IMR-90 (cell line): Measurements from ENCODE around the gene CCT5. TPM values are rescaled to one million over a fixed set of nuclear protein-coding genes. Genes with fewer than 3 reads are reported as not detected.

Experiments used
- ATAC-seq: fragments of 200-7000 bp; cut with Tn5 transposase; 2 replicates; pipeline ENCODE4 v1.9.1; 2020; ENCODE audit warnings: low read depth, mild to moderate bottlenecking, moderate library complexity
- BruUV-seq: library from RNA; stranded (reverse); fragments of 400-500 nt; replicated peaks from 2 replicates; lab custom pipeline; 2021; lab: Mats Ljungman, UMichigan
- CTCF ChIA-PET: fragments of 300-600 bp; formaldehyde crosslinking; extraction: SDS; loops from one replicate; lab custom pipeline; 2021; ENCODE audit warnings: antibody characterized with exemption; lab: Yijun Ruan, JAX
- POLR2A ChIA-PET: fragments of 300-600 bp; sonication (Branson Sonifier 250); formaldehyde crosslinking; loops from one replicate; lab custom pipeline; 2022; ENCODE audit warnings: antibody characterized with exemption; ENCODE audit not compliant: unreplicated experiment; lab: Charles Lee
- DNase-seq: peaks from one replicate; pipeline ENCODE4 v3.0.0; 2013
- H2AFZ ChIP-seq: replicated peaks from 2 replicates; pipeline ENCODE3; 2013; ENCODE audit warnings: low read length, mild to moderate bottlenecking; ENCODE audit not compliant: poor library complexity
- H2AK5ac ChIP-seq: 2 replicates; pipeline ENCODE4 v1.6.1; 2013; ENCODE audit warnings: low read depth, low read length, inconsistent platforms
- H2AK9ac ChIP-seq: replicated peaks from 2 replicates; pipeline ENCODE3; 2013; ENCODE audit warnings: mild to moderate bottlenecking, low read depth, low read length, moderate library complexity; ENCODE audit not compliant: poor library complexity
- H2BK120ac ChIP-seq: 2 replicates; pipeline ENCODE4 v1.6.1; 2013; ENCODE audit warnings: low read depth, low read length, inconsistent platforms
- H2BK15ac ChIP-seq: 3 replicates; pipeline ENCODE4 v1.6.1; 2013; ENCODE audit warnings: low read depth, low read length, inconsistent platforms
- H2BK20ac ChIP-seq: 2 replicates; pipeline ENCODE4 v1.6.1; 2013; ENCODE audit warnings: low read depth, mild to moderate bottlenecking, inconsistent platforms, low read length, moderate library complexity
- H2BK5ac ChIP-seq: 2 replicates; pipeline ENCODE4 v1.6.1; 2013; ENCODE audit warnings: mild to moderate bottlenecking, low read depth, low read length, inconsistent platforms; ENCODE audit not compliant: poor library complexity, severe bottlenecking
- H3K14ac ChIP-seq: replicated peaks from 2 replicates; pipeline ENCODE4 v1.6.1; 2013; ENCODE audit warnings: low read depth, low read length, inconsistent platforms
- H3K18ac ChIP-seq: 2 replicates; pipeline ENCODE4 v1.6.1; 2013; ENCODE audit warnings: low read depth, low read length, control low read depth
- H3K23ac ChIP-seq: 2 replicates; pipeline ENCODE4 v1.6.1; 2013; ENCODE audit warnings: low read depth, low read length, inconsistent platforms
- H3K27ac ChIP-seq: 2 replicates; pipeline ENCODE4 v1.5.1; 2013; ENCODE audit warnings: mild to moderate bottlenecking, control low read depth, low read length; ENCODE audit not compliant: insufficient read depth
- H3K27me3 ChIP-seq: 2 replicates; pipeline ENCODE4 v1.6.1; 2013; ENCODE audit warnings: low read length; ENCODE audit not compliant: control insufficient read depth, insufficient read depth
- H3K36me3 ChIP-seq: 2 replicates; pipeline ENCODE4 v1.6.1; 2013; ENCODE audit warnings: low read length, mixed read lengths; ENCODE audit not compliant: control insufficient read depth, insufficient read depth
- H3K4ac ChIP-seq: 2 replicates; pipeline ENCODE4 v1.6.1; 2013; ENCODE audit warnings: low read depth, low read length, inconsistent platforms
- H3K4me1 ChIP-seq: 2 replicates; pipeline ENCODE4 v1.6.1; 2013; ENCODE audit warnings: low read length, mixed read lengths; ENCODE audit not compliant: control insufficient read depth, insufficient read depth
- H3K4me2 ChIP-seq: 2 replicates; pipeline ENCODE4 v1.6.1; 2013; ENCODE audit warnings: low read depth, mild to moderate bottlenecking, control low read depth, low read length, moderate library complexity
- H3K4me3 ChIP-seq: 2 replicates; pipeline ENCODE4 v1.5.1; 2013; ENCODE audit warnings: low read depth, mild to moderate bottlenecking, control low read depth, low read length, moderate library complexity; ENCODE audit not compliant: insufficient read depth
- H3K56ac ChIP-seq: 2 replicates; pipeline ENCODE4 v1.6.1; 2013; ENCODE audit warnings: low read length, inconsistent platforms; ENCODE audit not compliant: insufficient read depth; ENCODE audit errors: extremely low read depth
- H3K79me1 ChIP-seq, 2 experiments: 2 replicates each; pipeline ENCODE4 v1.6.1; 2013; ENCODE audit warnings: low read length in 2 of 2, inconsistent platforms in 1 of 2, low read depth in 1 of 2
- H3K9ac ChIP-seq: 2 replicates; pipeline ENCODE4 v1.6.1; 2013; ENCODE audit warnings: low read depth, low read length, control low read depth
- H3K9me1 ChIP-seq: 2 replicates; pipeline ENCODE4 v1.6.1; 2013; ENCODE audit warnings: low read length, inconsistent platforms; ENCODE audit not compliant: insufficient read depth
- H3K9me3 ChIP-seq: 2 replicates; pipeline ENCODE4 v1.6.1; 2013; ENCODE audit warnings: low read length; ENCODE audit not compliant: control insufficient read depth, insufficient read depth
- H4K20me1 ChIP-seq: 2 replicates; pipeline ENCODE4 v1.6.1; 2013; ENCODE audit warnings: low read length, inconsistent platforms; ENCODE audit not compliant: insufficient read depth
- H4K5ac ChIP-seq: 2 replicates; pipeline ENCODE4 v1.6.1; 2013; ENCODE audit warnings: mild to moderate bottlenecking, low read depth, low read length, control low read depth
- H4K8ac ChIP-seq, 2 experiments: 2 replicates each; pipeline ENCODE4 v1.6.1; 2013; ENCODE audit warnings: low read depth in 2 of 2, low read length in 2 of 2, control low read depth in 1 of 2, inconsistent platforms in 1 of 2
- H4K91ac ChIP-seq: 2 replicates; pipeline ENCODE4 v1.6.1; 2013; ENCODE audit warnings: low read depth, low read length, inconsistent platforms; ENCODE audit not compliant: insufficient read depth
- BHLHE40 ChIP-seq: fragments of 150-350 bp; IDR thresholded peaks from 2 replicates; pipeline ENCODE4 v1.6.1; 2016; ENCODE audit warnings: mild to moderate bottlenecking, low read depth, low read length
- CEBPB ChIP-seq: IDR thresholded peaks from 2 replicates; pipeline ENCODE4 v1.6.1; 2012; ENCODE audit warnings: low read depth, low read length, improper control_type of control experiment
- CHD1 ChIP-seq: IDR thresholded peaks from 2 replicates; pipeline ENCODE4 v1.6.1; 2012; ENCODE audit warnings: low read depth, low read length, improper control_type of control experiment
- FOS ChIP-seq: fragments of 150-350 bp; IDR thresholded peaks from 2 replicates; pipeline ENCODE4 v1.6.1; 2016; ENCODE audit warnings: low read depth, low read length
- MAFK ChIP-seq: IDR thresholded peaks from 2 replicates; pipeline ENCODE4 v1.6.1; 2012; ENCODE audit warnings: low read depth, low read length, improper control_type of control experiment
- MAZ ChIP-seq: IDR thresholded peaks from 2 replicates; pipeline ENCODE4 v1.6.1; 2012; ENCODE audit warnings: low read depth, mild to moderate bottlenecking, low read length, improper control_type of control experiment, moderate library complexity, borderline replicate concordance
- MXI1 ChIP-seq: IDR thresholded peaks from 2 replicates; pipeline ENCODE4 v1.6.1; 2012; ENCODE audit warnings: low read depth, mild to moderate bottlenecking, low read length, moderate library complexity, borderline replicate concordance
- NFE2L2 ChIP-seq: fragments of 150-350 bp; IDR thresholded peaks from 2 replicates; pipeline ENCODE4 v1.6.1; 2016; ENCODE audit warnings: low read depth, mild to moderate bottlenecking, low read length
- POLR2A ChIP-seq: IDR thresholded peaks from 2 replicates; pipeline ENCODE4 v1.6.1; 2012; ENCODE audit warnings: mild to moderate bottlenecking, low read depth, low read length
- RAD21 ChIP-seq: IDR thresholded peaks from 2 replicates; pipeline ENCODE4 v1.6.1; 2012; ENCODE audit warnings: low read length, improper control_type of control experiment
- RCOR1 ChIP-seq: IDR thresholded peaks from 2 replicates; pipeline ENCODE4 v1.6.1; 2012; ENCODE audit warnings: mild to moderate bottlenecking, low read length, improper control_type of control experiment; ENCODE audit not compliant: insufficient replicate concordance
- RFX5 ChIP-seq: IDR thresholded peaks from 2 replicates; pipeline ENCODE4 v1.8.0; 2012; ENCODE audit warnings: low read depth, mild to moderate bottlenecking, low read length, moderate library complexity
- SMC3 ChIP-seq: fragments of 150-350 bp; IDR thresholded peaks from 2 replicates; pipeline ENCODE4 v1.6.1; 2016; ENCODE audit warnings: low read depth, mild to moderate bottlenecking, antibody characterized with exemption, low read length, moderate library complexity
- WGBS, 2 experiments: methylation state at CpG; one replicate each; pipeline versions ENCODE4 v1.1.5 to v1.1.7; 2013; ENCODE audit warnings: missing lambda C conversion rate in 2 of 2; ENCODE audit not compliant: insufficient read length in 1 of 2; ENCODE audit errors: extremely low coverage in 2 of 2; 5-methylcytosine and 5-hydroxymethylcytosine counted together
- dilution Hi-C: fragments of 300-500 bp; cut with HindIII; formaldehyde crosslinking; loops from one replicate; pipeline ENCODE4 v1.14.3; 2018; ENCODE audit warnings: low sequenced_read_pairs; ENCODE audit not compliant: unreplicated experiment
- in situ Hi-C: fragments of 300-500 bp; cut with MboI; formaldehyde crosslinking; loops from 3 replicates; pipeline ENCODE4 v1.14.3; 2019; ENCODE audit warnings: low sequenced_read_pairs, inconsistent platforms, mixed read lengths
- intact Hi-C: fragments of 100-400 bp; cut with micrococcal nuclease; formaldehyde crosslinking; loops from 2 replicates; pipeline ENCODE4 v1.10.0; 2022
- polyA plus RNA-seq, 3 experiments: library from polyadenylated mRNA; depleted of rRNA; stranded (reverse); fragments of >200 nt; gene quantifications; 2 replicates each; pipeline ENCODE4 v1.2.3, GENCODE V29; 2012; ENCODE audit warnings: low replicate concordance in 1 of 3
- total RNA-seq: library from RNA; depleted of rRNA; stranded (reverse); fragments of >200 nt; gene quantifications from 2 replicates; pipeline ENCODE4 v1.2.3, GENCODE V29; 2012
- TF ChIP-seq, protein P1 (sequence below): conservative IDR thresholded peaks from 2 replicates; pipeline ENCODE4 v1.5.1; 2012; ENCODE audit warnings: mild to moderate bottlenecking, low read depth, low read length, improper control_type of control experiment
- TF ChIP-seq, protein P2 (sequence below): fragments of 150-350 bp; IDR thresholded peaks from 2 replicates; pipeline ENCODE4 v1.6.1; 2017; ENCODE audit warnings: mild to moderate bottlenecking, antibody characterized with exemption, low read length, low read depth
- TF ChIP-seq, protein P3 (sequence below): fragments of 150-350 bp; IDR thresholded peaks from 2 replicates; pipeline ENCODE4 v1.6.1; 2016; ENCODE audit warnings: low read depth, mild to moderate bottlenecking, low read length, moderate library complexity, borderline replicate concordance

Gene CCT5
- total and polyA plus RNA-seq, 2 of the 4 experiments (the other 2 are of a cell fraction), result 358 to 481 TPM

DNA sequence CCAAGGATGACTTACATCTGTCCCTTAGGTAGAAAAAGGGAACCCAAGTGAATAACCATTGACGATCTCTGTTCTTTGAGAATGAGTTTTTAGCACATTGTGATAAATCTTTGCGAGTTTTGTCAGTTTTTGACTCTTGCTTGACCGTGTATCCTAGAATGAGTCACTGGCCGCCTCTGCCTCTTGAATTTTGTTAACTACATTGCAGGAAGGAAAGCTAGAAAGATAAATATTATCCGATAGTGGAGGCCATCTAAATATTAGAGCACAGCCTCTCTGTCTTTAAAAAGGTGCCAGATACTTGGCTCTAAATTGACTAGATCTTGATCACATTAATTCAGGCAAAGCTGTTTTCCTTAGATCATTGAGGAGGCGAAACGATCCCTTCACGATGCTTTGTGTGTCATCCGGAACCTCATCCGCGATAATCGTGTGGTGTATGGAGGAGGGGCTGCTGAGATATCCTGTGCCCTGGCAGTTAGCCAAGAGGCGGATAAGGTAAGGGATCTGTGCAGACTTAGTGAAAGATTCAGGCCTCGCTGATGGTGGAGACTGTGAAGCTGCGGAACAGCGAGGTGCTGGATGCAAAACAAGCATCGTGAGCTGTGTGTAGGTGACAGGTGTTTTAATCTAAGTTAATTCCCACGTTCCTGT is 12.2 kb downstream of the CCT5 start:
- no peak overlapping the region for H3K4ac ChIP-seq
- no peak overlapping the region for H3K4me3 ChIP-seq
- H3K56ac ChIP-seq, result no peak overlapping the region
- peaks cover 27% of the 10 kb centered on the region for H3K9me1 ChIP-seq
- ChIA-PET CTCF (no interaction called here), POLR2A (no interaction called here)
- dilution Hi-C loops, result no loop called here
- BruUV-seq, result no TSS peak
- no peaks in the 10 kb centered on the region for H3K27me3 ChIP-seq
- H2BK5ac ChIP-seq, result no peak overlapping the region
- no peak overlapping the region for H3K27ac ChIP-seq
- no peak overlapping the region for H2AK9ac ChIP-seq
- in situ Hi-C loops, result no loop called here
- peaks cover 54% of the 10 kb centered on the region for H3K36me3 ChIP-seq
- no peak overlapping the region for H3K9ac ChIP-seq
- no peak overlapping the region for H4K8ac ChIP-seq
- no peak overlapping the region for H2BK15ac ChIP-seq
- no peak overlapping the region for H3K18ac ChIP-seq
- no peak overlapping the region for H3K23ac ChIP-seq
- intact Hi-C loops, result no loop called here
- peaks cover 31 to 46% of the 10 kb centered on the region in 2 experiments for H3K79me1 ChIP-seq
- H2BK120ac ChIP-seq, result no peak overlapping the region
- peaks cover 35% of the 10 kb centered on the region for H4K20me1 ChIP-seq
- no peak overlapping the region for H2AK5ac ChIP-seq
- no peak for TF ChIP-seq RAD21
- TF ChIP-seq FOS, result no peak
- no peak for TF ChIP-seq CHD1
- no peak for TF ChIP-seq NFE2L2
- TF ChIP-seq, protein P1, sequence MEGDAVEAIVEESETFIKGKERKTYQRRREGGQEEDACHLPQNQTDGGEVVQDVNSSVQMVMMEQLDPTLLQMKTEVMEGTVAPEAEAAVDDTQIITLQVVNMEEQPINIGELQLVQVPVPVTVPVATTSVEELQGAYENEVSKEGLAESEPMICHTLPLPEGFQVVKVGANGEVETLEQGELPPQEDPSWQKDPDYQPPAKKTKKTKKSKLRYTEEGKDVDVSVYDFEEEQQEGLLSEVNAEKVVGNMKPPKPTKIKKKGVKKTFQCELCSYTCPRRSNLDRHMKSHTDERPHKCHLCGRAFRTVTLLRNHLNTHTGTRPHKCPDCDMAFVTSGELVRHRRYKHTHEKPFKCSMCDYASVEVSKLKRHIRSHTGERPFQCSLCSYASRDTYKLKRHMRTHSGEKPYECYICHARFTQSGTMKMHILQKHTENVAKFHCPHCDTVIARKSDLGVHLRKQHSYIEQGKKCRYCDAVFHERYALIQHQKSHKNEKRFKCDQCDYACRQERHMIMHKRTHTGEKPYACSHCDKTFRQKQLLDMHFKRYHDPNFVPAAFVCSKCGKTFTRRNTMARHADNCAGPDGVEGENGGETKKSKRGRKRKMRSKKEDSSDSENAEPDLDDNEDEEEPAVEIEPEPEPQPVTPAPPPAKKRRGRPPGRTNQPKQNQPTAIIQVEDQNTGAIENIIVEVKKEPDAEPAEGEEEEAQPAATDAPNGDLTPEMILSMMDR, result no peak
- TF ChIP-seq, protein P2, sequence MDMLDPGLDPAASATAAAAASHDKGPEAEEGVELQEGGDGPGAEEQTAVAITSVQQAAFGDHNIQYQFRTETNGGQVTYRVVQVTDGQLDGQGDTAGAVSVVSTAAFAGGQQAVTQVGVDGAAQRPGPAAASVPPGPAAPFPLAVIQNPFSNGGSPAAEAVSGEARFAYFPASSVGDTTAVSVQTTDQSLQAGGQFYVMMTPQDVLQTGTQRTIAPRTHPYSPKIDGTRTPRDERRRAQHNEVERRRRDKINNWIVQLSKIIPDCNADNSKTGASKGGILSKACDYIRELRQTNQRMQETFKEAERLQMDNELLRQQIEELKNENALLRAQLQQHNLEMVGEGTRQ, result no peak
- TF ChIP-seq RCOR1, result no peak
- no peak for TF ChIP-seq MAFK
- TF ChIP-seq POLR2A, result no peak
- TF ChIP-seq, protein P3, sequence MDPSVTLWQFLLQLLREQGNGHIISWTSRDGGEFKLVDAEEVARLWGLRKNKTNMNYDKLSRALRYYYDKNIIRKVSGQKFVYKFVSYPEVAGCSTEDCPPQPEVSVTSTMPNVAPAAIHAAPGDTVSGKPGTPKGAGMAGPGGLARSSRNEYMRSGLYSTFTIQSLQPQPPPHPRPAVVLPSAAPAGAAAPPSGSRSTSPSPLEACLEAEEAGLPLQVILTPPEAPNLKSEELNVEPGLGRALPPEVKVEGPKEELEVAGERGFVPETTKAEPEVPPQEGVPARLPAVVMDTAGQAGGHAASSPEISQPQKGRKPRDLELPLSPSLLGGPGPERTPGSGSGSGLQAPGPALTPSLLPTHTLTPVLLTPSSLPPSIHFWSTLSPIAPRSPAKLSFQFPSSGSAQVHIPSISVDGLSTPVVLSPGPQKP, result no peak
- TF ChIP-seq SMC3, result no peak
- no peak for TF ChIP-seq BHLHE40
- TF ChIP-seq MXI1, result no peak
- TF ChIP-seq MAZ, result no peak
- no peak for TF ChIP-seq CEBPB
- no peak for TF ChIP-seq RFX5
- H3K4me2 ChIP-seq, result no peak overlapping the region
- H3K4me1 ChIP-seq, result peaks cover 4% of the 10 kb centered on the region; the same call in 1 of the 2 replicates
- WGBS, 2 experiments, result 100% methylated on average over 5 of the region's 18 CpGs; no CpG with 5 or more reads in 1 of the 2 experiments
- no peak for ATAC-seq
- H3K14ac ChIP-seq, result no peak overlapping the region
- no peaks in the 10 kb centered on the region for H3K9me3 ChIP-seq
- H4K5ac ChIP-seq, result no peak overlapping the region; the same call in 1 of the 2 replicates
- no peak overlapping the region for H4K91ac ChIP-seq
- DNase-seq, result no peak
- no peak overlapping the region for H2BK20ac ChIP-seq
- H2AFZ ChIP-seq, result no peak overlapping the region
